BJ (cell line): ENCODE results near the gene CFAP91. TPM values are rescaled to one million over a fixed set of nuclear protein-coding genes. Genes with fewer than 3 reads are reported as not detected.

ENCODE experiments used
- CTCF ChIA-PET: fragments of 350-600 bp; formaldehyde crosslinking; extraction: SDS; loops from one replicate; lab custom pipeline; 2021; ENCODE audit warnings: antibody characterized with exemption, inconsistent platforms; lab: Yijun Ruan, JAX
- POLR2A ChIA-PET: fragments of 300-600 bp; sonication (Branson Sonifier 250); formaldehyde crosslinking; extraction: SDS; loops from one replicate; lab custom pipeline; 2021; ENCODE audit warnings: antibody characterized with exemption; lab: Charles Lee
- DNase-seq: peaks from one replicate; pipeline ENCODE4 v3.0.0-alpha.2; 2011; ENCODE audit warnings: low read depth
- H3K27me3 ChIP-seq: 2 replicates; pipeline ENCODE4 v1.6.0; 2011; ENCODE audit warnings: low read length; ENCODE audit not compliant: control insufficient read depth, insufficient read depth
- H3K36me3 ChIP-seq: 2 replicates; pipeline ENCODE4 v1.5.1; 2011; ENCODE audit warnings: low read length; ENCODE audit not compliant: control insufficient read depth, insufficient read depth
- H3K4me3 ChIP-seq: 2 replicates; pipeline ENCODE4 v1.5.1; 2011; ENCODE audit warnings: low read depth, mild to moderate bottlenecking, control low read depth, low read length
- CTCF ChIP-seq: IDR thresholded peaks from 2 replicates; pipeline ENCODE4 v1.5.1; 2011; ENCODE audit warnings: low read depth, mild to moderate bottlenecking, control low read depth, inconsistent platforms, low read length, moderate library complexity; ENCODE audit not compliant: insufficient read depth
- polyA plus RNA-seq: library from polyadenylated mRNA; depleted of rRNA; stranded (reverse); fragments of >200 nt; gene quantifications from 2 replicates; pipeline ENCODE4 v1.2.3, GENCODE V29; 2011

CFAP91 gene
- polyA plus RNA-seq, 1 experiment = 0.16 TPM

GRCh38 chr3:119659606-119660291 lies 43.1 kb upstream of the CFAP91 start:
- DNase-seq = no peak
- no peaks in the 10 kb centered on the region for H3K36me3 ChIP-seq
- CTCF ChIA-PET = no interaction called here
- H3K27me3 ChIP-seq = no peaks in the 10 kb centered on the region
- POLR2A ChIA-PET = interaction anchor here (0.6 kb wide), 1 partner anchor 9 kb away, joined by 3 read pairs; no protein-coding TSS in a partner anchor
- no peak for TF ChIP-seq CTCF
- no peak overlapping the region for H3K4me3 ChIP-seq

- no peaks in the 10 kb centered on the region for H3K36me3 ChIP-seq
- TF ChIP-seq CTCF = no peak
- no peaks in the 10 kb centered on the region for H3K27me3 ChIP-seq
- no peak within 1 kb of the TSS for H3K4me3 ChIP-seq
- POLR2A ChIA-PET = interaction anchor here (0.7 kb wide), 1 partner anchor 28 kb away, joined by 4 read pairs; no protein-coding TSS in a partner anchor
- DNase-seq = no peak
- CTCF ChIA-PET = interaction anchor here (1.0 kb wide), 1 partner anchor 10 kb away, joined by 3 read pairs; no protein-coding TSS in a partner anchor
Observed at GRCh38 chr3:119660474-119661440, 42.1 kb upstream of the CFAP91 start, which contains the start of gene POPDC2. Gene POPDC2, minus strand, starts transcription at chr3:119660589. Its CDS starts 166 bp downstream, at chr3:119660423.

GRCh38 chr3:119662604-119663373 lies 40.0 kb upstream of the CFAP91 start:
- H3K27me3 ChIP-seq = no peaks in the 10 kb centered on the region
- H3K4me3 ChIP-seq = no peak overlapping the region
- no peaks in the 10 kb centered on the region for H3K36me3 ChIP-seq
- POLR2A ChIA-PET = interaction anchor here (0.7 to 0.9 kb wide), 2 partner anchors 13 to 199 kb away, joined by 3 to 4 read pairs; partner anchors contain the start of gene TMEM39A
- peak; percentile 36 for TF ChIP-seq CTCF
- CTCF ChIA-PET = interaction anchor here (0.9 to 2.0 kb wide), 7 partner anchors 9 to 133 kb away, joined by 3 to 7 read pairs (median 4); no protein-coding TSS in a partner anchor
- no peak for DNase-seq

DNA sequence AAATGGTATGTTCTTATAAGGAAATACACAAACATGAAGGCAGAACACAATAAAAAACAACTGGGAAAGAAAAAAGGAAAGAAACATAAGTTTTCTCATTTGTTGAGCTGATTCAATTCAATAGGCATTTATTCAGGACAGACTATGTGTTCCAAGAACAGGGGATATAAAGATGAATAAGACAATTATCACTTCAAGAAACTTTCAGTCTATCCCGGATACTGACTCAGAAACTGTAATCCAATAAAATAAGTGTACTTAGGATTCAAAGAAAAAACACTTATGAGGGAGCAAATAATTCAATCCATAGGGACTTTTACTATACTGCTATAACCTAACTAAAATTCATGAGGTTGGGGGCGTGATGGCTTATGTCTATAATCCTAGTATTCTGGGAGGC lies 38.9 kb upstream of the CFAP91 start:
- DNase-seq = peak; percentile 54
- ChIA-PET POLR2A (no interaction called here), CTCF (interaction anchor here (0.6 to 2.0 kb wide), 6 partner anchors 10 to 108 kb away, joined by 3 to 7 read pairs (median 4); no protein-coding TSS in a partner anchor)
- Histone ChIP-seq H3K36me3 (no peaks in the 10 kb centered on the region), H3K4me3 (no peak overlapping the region), H3K27me3 (no peaks in the 10 kb centered on the region)
- no peak for TF ChIP-seq CTCF
